HEK293 (cell line): Measurements from ENCODE around the gene SALL1.

ENCODE experiments used
- CTCF ChIA-PET: fragments of 350-600 bp; formaldehyde crosslinking; extraction: SDS; loops from one replicate; lab custom pipeline; 2021; ENCODE audit warnings: antibody characterized with exemption; lab: Yijun Ruan, JAX
- POLR2A ChIA-PET: fragments of 300-600 bp; formaldehyde crosslinking; extraction: SDS; loops from one replicate; lab custom pipeline; 2020; ENCODE audit warnings: antibody characterized with exemption, inconsistent platforms; lab: Yijun Ruan, JAX
- H3K27ac ChIP-seq: fragments of 200-500 bp; sonication (Bioruptor generic); 2 replicates; pipeline ENCODE4 v1.5.1; 2014; ENCODE audit warnings: low read depth, low read length, control low read depth, inconsistent platforms; ENCODE audit errors: extremely low read depth
- H3K36me3 ChIP-seq, 2 experiments: fragments of 200-500 bp in 1 of 2; sonication (Bioruptor generic) in 1 of 2; 1 replicate in 1 of 2; 2 replicates in 1 of 2; pipeline ENCODE4 v1.5.1; 2014 to 2017; ENCODE audit warnings: inconsistent platforms in 2 of 2, low read length in 2 of 2; ENCODE audit not compliant: control insufficient read depth in 2 of 2, insufficient read depth in 1 of 2
- H3K4me1 ChIP-seq: fragments of 200-500 bp; sonication (Bioruptor generic); 2 replicates; pipeline ENCODE4 v1.5.1; 2014; ENCODE audit warnings: mild to moderate bottlenecking, low read length, inconsistent platforms; ENCODE audit not compliant: control insufficient read depth, insufficient read depth
- H3K4me3 ChIP-seq: 2 replicates; pipeline ENCODE4 v1.5.1; 2011; ENCODE audit warnings: low read depth, mild to moderate bottlenecking, control low read depth, low read length, moderate library complexity
- H3K9me3 ChIP-seq: fragments of 200-500 bp; sonication (Bioruptor generic); 2 replicates; pipeline ENCODE4 v1.5.1; 2014; ENCODE audit warnings: low read depth, low read length, inconsistent platforms; ENCODE audit not compliant: control insufficient read depth, insufficient read depth
- BCL11B ChIP-seq: fragments of 450-650 bp; formaldehyde crosslinking; IDR thresholded peaks from 2 replicates; pipeline ENCODE4 v1.5.1; 2016; ENCODE audit warnings: low read depth, missing biosample characterization, missing genetic modification characterization
- EGR2 ChIP-seq: fragments of 450-650 bp; formaldehyde crosslinking; IDR thresholded peaks from 2 replicates; pipeline ENCODE4 v1.5.1; 2016; ENCODE audit warnings: low read depth, missing biosample characterization, missing genetic modification characterization
- RBAK ChIP-seq: fragments of 450-650 bp; formaldehyde crosslinking; IDR thresholded peaks from 2 replicates; pipeline ENCODE4 v1.5.1; 2016; ENCODE audit warnings: missing biosample characterization, missing genetic modification characterization
- SCRT1 ChIP-seq: fragments of 450-650 bp; formaldehyde crosslinking; IDR thresholded peaks from 2 replicates; pipeline ENCODE4 v1.5.1; 2016; ENCODE audit warnings: missing biosample characterization, missing genetic modification characterization, borderline replicate concordance
- SETDB1 ChIP-seq: IDR thresholded peaks from one replicate; pipeline ENCODE4 v1.6.1; 2017; ENCODE audit warnings: mild to moderate bottlenecking, low read length, moderate library complexity, mixed read lengths; ENCODE audit not compliant: insufficient read length
- WT1 ChIP-seq: fragments of 450-650 bp; formaldehyde crosslinking; IDR thresholded peaks from 2 replicates; pipeline ENCODE4 v1.5.1; 2016; ENCODE audit warnings: missing biosample characterization, missing genetic modification characterization
- ZEB2 ChIP-seq: fragments of 450-650 bp; formaldehyde crosslinking; IDR thresholded peaks from 2 replicates; pipeline ENCODE4 v1.5.1; 2016; ENCODE audit warnings: missing biosample characterization, missing genetic modification characterization
- ZNF10 ChIP-seq: fragments of 450-650 bp; formaldehyde crosslinking; IDR thresholded peaks from 2 replicates; pipeline ENCODE4 v1.5.1; 2017; ENCODE audit warnings: missing biosample characterization, missing genetic modification characterization
- ZNF133 ChIP-seq: fragments of 450-650 bp; formaldehyde crosslinking; IDR thresholded peaks from 2 replicates; pipeline ENCODE4 v1.5.1; 2016; ENCODE audit warnings: missing biosample characterization, missing genetic modification characterization
- ZNF202 ChIP-seq: fragments of 450-650 bp; formaldehyde crosslinking; IDR thresholded peaks from 2 replicates; pipeline ENCODE4 v1.5.1; 2016; ENCODE audit warnings: missing biosample characterization, missing genetic modification characterization, borderline replicate concordance
- ZNF211 ChIP-seq: fragments of 450-650 bp; formaldehyde crosslinking; IDR thresholded peaks from 2 replicates; pipeline ENCODE4 v1.5.1; 2016; ENCODE audit warnings: low read depth, missing biosample characterization, missing genetic modification characterization
- ZNF292 ChIP-seq: fragments of 450-650 bp; formaldehyde crosslinking; IDR thresholded peaks from 2 replicates; pipeline ENCODE4 v1.5.1; 2016; ENCODE audit warnings: low read depth, missing biosample characterization, missing genetic modification characterization, borderline replicate concordance
- ZNF571 ChIP-seq: fragments of 450-650 bp; formaldehyde crosslinking; IDR thresholded peaks from 2 replicates; pipeline ENCODE4 v1.5.0; 2017; ENCODE audit warnings: missing biosample characterization, missing genetic modification characterization
- ZNF585B ChIP-seq: fragments of 450-650 bp; formaldehyde crosslinking; IDR thresholded peaks from 2 replicates; pipeline ENCODE4 v1.5.1; 2016; ENCODE audit warnings: missing biosample characterization, missing genetic modification characterization
- ZNF596 ChIP-seq: fragments of 450-650 bp; IDR thresholded peaks from 2 replicates; pipeline ENCODE4 v1.5.0; 2018; ENCODE audit warnings: missing biosample characterization, mild to moderate bottlenecking, missing genetic modification characterization, moderate library complexity
- ZNF621 ChIP-seq: fragments of 450-650 bp; formaldehyde crosslinking; IDR thresholded peaks from 2 replicates; pipeline ENCODE4 v1.5.1; 2017; ENCODE audit warnings: missing biosample characterization, missing genetic modification characterization
- ZNF654 ChIP-seq: fragments of 450-650 bp; formaldehyde crosslinking; IDR thresholded peaks from 2 replicates; pipeline ENCODE4 v1.5.1; 2016; ENCODE audit warnings: low read depth, missing biosample characterization, missing genetic modification characterization
- ZNF677 ChIP-seq: fragments of 450-650 bp; IDR thresholded peaks from 2 replicates; pipeline ENCODE4 v1.5.0; 2018; ENCODE audit warnings: missing biosample characterization, mild to moderate bottlenecking, missing genetic modification characterization, moderate library complexity
- ZSCAN23 ChIP-seq: fragments of 450-650 bp; formaldehyde crosslinking; IDR thresholded peaks from 2 replicates; pipeline ENCODE4 v1.5.1; 2016; ENCODE audit warnings: missing biosample characterization, missing genetic modification characterization
- TF ChIP-seq, protein P1 (sequence below): fragments of 450-650 bp; formaldehyde crosslinking; IDR thresholded peaks from 2 replicates; pipeline ENCODE4 v1.5.1; 2016; ENCODE audit warnings: missing biosample characterization, missing genetic modification characterization
- TF ChIP-seq, protein P2 (sequence below): fragments of 450-650 bp; formaldehyde crosslinking; IDR thresholded peaks from 2 replicates; pipeline ENCODE4 v1.5.0; 2017; ENCODE audit warnings: missing biosample characterization, missing genetic modification characterization, borderline replicate concordance
- TF ChIP-seq, protein P3 (sequence below): sonication (generic); formaldehyde crosslinking; IDR thresholded peaks from 2 replicates; pipeline ENCODE4 v1.8.1; 2022; ENCODE audit warnings: mild to moderate bottlenecking, moderate library complexity, missing genetic modification reagents
- TF ChIP-seq, protein P4 (sequence below): fragments of 450-650 bp; formaldehyde crosslinking; IDR thresholded peaks from 2 replicates; pipeline ENCODE4 v1.5.1; 2016; ENCODE audit warnings: missing biosample characterization, missing genetic modification characterization, low read depth

Gene SALL1

DNA sequence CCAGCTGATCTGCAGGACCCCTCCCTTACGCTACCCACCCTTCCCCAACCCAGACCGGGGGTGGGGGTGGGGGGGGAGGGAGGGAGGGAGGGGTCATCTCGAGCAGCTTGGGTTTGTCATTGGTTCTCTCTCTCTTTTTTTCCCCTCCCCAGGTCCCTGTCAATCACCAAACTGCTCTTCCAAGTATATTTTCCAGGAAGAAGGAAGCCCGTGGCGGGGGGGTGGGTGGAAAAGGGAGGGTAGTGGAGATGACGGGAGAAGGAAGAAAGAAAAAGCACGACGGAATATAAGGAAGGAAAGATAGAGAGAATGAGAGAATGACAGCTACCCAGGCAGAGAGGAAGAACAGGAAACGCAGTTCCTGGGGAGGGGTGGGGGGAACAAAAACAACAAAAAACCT, 17.9 kb downstream of the SALL1 start:
- TF ChIP-seq ZNF677 (tag by site-specific recombination) (no peak), SETDB1 (no peak), EGR2 (tag by site-specific recombination) (no peak), BCL11B (tag by site-specific recombination) (no peak), ZNF211 (no peak), ZNF654 (tag by site-specific recombination) (no peak), SCRT1 (tag by site-specific recombination) (no peak), ZNF571 (tag by site-specific recombination) (no peak), ZNF596 (no peak), ZSCAN23 (tag by site-specific recombination) (no peak), ZNF10 (tag by site-specific recombination) (no peak), ZNF621 (tag by site-specific recombination) (no peak), ZNF202 (tag by site-specific recombination) (no peak), ZNF585B (tag by site-specific recombination) (no peak)
- TF ChIP-seq, protein P1, sequence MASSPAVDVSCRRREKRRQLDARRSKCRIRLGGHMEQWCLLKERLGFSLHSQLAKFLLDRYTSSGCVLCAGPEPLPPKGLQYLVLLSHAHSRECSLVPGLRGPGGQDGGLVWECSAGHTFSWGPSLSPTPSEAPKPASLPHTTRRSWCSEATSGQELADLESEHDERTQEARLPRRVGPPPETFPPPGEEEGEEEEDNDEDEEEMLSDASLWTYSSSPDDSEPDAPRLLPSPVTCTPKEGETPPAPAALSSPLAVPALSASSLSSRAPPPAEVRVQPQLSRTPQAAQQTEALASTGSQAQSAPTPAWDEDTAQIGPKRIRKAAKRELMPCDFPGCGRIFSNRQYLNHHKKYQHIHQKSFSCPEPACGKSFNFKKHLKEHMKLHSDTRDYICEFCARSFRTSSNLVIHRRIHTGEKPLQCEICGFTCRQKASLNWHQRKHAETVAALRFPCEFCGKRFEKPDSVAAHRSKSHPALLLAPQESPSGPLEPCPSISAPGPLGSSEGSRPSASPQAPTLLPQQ (tag by site-specific recombination) = no peak
- TF ChIP-seq, protein P2, sequence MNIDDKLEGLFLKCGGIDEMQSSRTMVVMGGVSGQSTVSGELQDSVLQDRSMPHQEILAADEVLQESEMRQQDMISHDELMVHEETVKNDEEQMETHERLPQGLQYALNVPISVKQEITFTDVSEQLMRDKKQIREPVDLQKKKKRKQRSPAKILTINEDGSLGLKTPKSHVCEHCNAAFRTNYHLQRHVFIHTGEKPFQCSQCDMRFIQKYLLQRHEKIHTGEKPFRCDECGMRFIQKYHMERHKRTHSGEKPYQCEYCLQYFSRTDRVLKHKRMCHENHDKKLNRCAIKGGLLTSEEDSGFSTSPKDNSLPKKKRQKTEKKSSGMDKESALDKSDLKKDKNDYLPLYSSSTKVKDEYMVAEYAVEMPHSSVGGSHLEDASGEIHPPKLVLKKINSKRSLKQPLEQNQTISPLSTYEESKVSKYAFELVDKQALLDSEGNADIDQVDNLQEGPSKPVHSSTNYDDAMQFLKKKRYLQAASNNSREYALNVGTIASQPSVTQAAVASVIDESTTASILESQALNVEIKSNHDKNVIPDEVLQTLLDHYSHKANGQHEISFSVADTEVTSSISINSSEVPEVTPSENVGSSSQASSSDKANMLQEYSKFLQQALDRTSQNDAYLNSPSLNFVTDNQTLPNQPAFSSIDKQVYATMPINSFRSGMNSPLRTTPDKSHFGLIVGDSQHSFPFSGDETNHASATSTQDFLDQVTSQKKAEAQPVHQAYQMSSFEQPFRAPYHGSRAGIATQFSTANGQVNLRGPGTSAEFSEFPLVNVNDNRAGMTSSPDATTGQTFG (tag by site-specific recombination) = no peak
- TF ChIP-seq, protein P3, sequence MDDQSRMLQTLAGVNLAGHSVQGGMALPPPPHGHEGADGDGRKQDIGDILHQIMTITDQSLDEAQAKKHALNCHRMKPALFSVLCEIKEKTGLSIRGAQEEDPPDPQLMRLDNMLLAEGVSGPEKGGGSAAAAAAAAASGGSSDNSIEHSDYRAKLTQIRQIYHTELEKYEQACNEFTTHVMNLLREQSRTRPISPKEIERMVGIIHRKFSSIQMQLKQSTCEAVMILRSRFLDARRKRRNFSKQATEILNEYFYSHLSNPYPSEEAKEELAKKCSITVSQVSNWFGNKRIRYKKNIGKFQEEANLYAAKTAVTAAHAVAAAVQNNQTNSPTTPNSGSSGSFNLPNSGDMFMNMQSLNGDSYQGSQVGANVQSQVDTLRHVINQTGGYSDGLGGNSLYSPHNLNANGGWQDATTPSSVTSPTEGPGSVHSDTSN (CRISPR knock-in tag) = no peak
- TF ChIP-seq, protein P4, sequence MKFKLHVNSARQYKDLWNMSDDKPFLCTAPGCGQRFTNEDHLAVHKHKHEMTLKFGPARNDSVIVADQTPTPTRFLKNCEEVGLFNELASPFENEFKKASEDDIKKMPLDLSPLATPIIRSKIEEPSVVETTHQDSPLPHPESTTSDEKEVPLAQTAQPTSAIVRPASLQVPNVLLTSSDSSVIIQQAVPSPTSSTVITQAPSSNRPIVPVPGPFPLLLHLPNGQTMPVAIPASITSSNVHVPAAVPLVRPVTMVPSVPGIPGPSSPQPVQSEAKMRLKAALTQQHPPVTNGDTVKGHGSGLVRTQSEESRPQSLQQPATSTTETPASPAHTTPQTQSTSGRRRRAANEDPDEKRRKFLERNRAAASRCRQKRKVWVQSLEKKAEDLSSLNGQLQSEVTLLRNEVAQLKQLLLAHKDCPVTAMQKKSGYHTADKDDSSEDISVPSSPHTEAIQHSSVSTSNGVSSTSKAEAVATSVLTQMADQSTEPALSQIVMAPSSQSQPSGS (tag by site-specific recombination) = no peak
- CTCF ChIA-PET = interaction anchor here (0.6 to 1.4 kb wide), 4 partner anchors 13 to 1957 kb away, joined by 3 to 4 read pairs (median 3); no protein-coding TSS in a partner anchor
- no peaks in the 10 kb centered on the region for H3K9me3 ChIP-seq
- no peak overlapping the region for H3K27ac ChIP-seq
- H3K4me3 ChIP-seq = no peak overlapping the region
- peaks cover 8% of the 10 kb centered on the region for H3K4me1 ChIP-seq
- POLR2A ChIA-PET = interaction anchor here (0.7 kb wide), 1 partner anchor 406 kb away, joined by 3 read pairs; no protein-coding TSS in a partner anchor
- H3K36me3 ChIP-seq = peaks cover 0 to 36% of the 10 kb centered on the region in 2 experiments; a peak in 1 of 3 replicates

DNA sequence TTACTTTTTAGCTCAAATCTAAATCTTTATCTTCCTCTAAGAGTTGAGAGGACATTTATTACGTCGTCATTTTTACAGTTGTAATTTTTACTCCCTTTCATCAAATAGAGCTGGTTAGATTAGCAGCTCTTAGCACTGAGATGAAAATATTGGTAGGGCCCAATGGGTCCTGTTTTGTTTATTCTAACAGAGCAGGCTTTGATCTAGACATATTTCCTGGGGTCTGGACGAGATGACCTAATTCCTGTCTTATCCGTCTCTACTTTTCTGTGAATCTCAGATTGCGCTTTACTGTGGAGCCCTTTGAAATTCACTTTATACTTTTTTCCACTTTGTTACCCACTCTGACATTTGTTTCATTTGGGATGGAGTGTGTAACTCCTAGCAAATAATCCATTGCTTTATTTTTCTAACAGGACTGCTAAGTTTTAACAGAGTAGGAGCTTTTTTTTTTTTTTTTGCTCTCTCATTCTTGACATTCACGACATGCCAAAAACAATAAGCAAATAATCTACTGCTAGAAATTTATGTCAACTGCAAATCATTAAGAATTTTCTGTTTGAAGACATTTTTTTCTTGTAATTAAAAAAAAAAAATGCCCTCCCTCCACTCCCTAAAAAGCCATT, 18.5 kb downstream of the SALL1 start:
- Histone ChIP-seq H3K4me3 (no peak overlapping the region), H3K36me3 (peaks cover 0 to 30% of the 10 kb centered on the region in 2 experiments; a peak in 1 of 3 replicates), H3K4me1 (peaks cover 8% of the 10 kb centered on the region), H3K9me3 (no peaks in the 10 kb centered on the region), H3K27ac (no peak overlapping the region)
- ChIA-PET CTCF (interaction anchor here (0.5 to 1.4 kb wide), 4 partner anchors 14 to 1958 kb away, joined by 3 to 4 read pairs (median 4); no protein-coding TSS in a partner anchor), POLR2A (interaction anchor here (0.6 to 0.7 kb wide), 2 partner anchors 407 to 473 kb away, joined by 3 to 4 read pairs; no protein-coding TSS in a partner anchor)
- TF ChIP-seq RBAK (tag by site-specific recombination) (no peak), ZSCAN23 (tag by site-specific recombination) (no peak), ZNF133 (tag by site-specific recombination) (no peak), ZNF292 (tag by site-specific recombination) (no peak), ZEB2 (tag by site-specific recombination) (0 out of 2 replicates have a peak, but pooled peaks have one; percentile 28), WT1 (tag by site-specific recombination) (peak; percentile 27; the same call in 1 of the 2 replicates)
- TF ChIP-seq, protein P1 (tag by site-specific recombination) = 0 out of 2 replicates have a peak, but pooled peaks have one; percentile 15
